HepG2 (cell line): ENCODE data around the gene CFAP54. TPM values are rescaled to one million over a fixed set of nuclear protein-coding genes. Genes with fewer than 3 reads are reported as not detected.

Experiments
- ADNP ChIP-seq: sonication (generic); formaldehyde crosslinking; IDR thresholded peaks from 2 replicates; pipeline ENCODE4 v1.4.0; 2020; ENCODE audit warnings: missing genetic modification reagents
- ARID2 ChIP-seq: sonication (generic); formaldehyde crosslinking; IDR thresholded peaks from 2 replicates; pipeline ENCODE4 v1.8.1; 2022; ENCODE audit warnings: mild to moderate bottlenecking, missing genetic modification reagents, borderline replicate concordance
- CCDC6 ChIP-seq: sonication (generic); formaldehyde crosslinking; IDR thresholded peaks from 2 replicates; pipeline ENCODE4 v1.8.1; 2022; ENCODE audit warnings: mild to moderate bottlenecking, missing genetic modification reagents, moderate library complexity
- FOXC1 ChIP-seq: sonication (generic); formaldehyde crosslinking; IDR thresholded peaks from 2 replicates; pipeline ENCODE4 v1.8.0; 2022; ENCODE audit warnings: mild to moderate bottlenecking, missing genetic modification reagents, borderline replicate concordance
- HMGXB3 ChIP-seq: sonication (generic); formaldehyde crosslinking; IDR thresholded peaks from 2 replicates; pipeline ENCODE4 v1.4.0; 2020; ENCODE audit warnings: missing genetic modification reagents, borderline replicate concordance
- PPARG ChIP-seq: conservative IDR thresholded peaks from 2 replicates; pipeline ENCODE4 v1.6.1; 2016; ENCODE audit warnings: missing biosample characterization, missing genetic modification reagents
- SP2 ChIP-seq: sonication (generic); formaldehyde crosslinking; IDR thresholded peaks from 2 replicates; pipeline ENCODE4 v1.5.1; 2020; ENCODE audit warnings: mild to moderate bottlenecking, missing genetic modification reagents
- TGIF2 ChIP-seq: IDR thresholded peaks from 2 replicates; pipeline ENCODE4 v1.6.1; 2016; ENCODE audit warnings: control low read depth, missing compliant biosample characterization
- ZBTB7A ChIP-seq: sonication (generic); formaldehyde crosslinking; IDR thresholded peaks from 2 replicates; pipeline ENCODE4 v1.8.0; 2022; ENCODE audit warnings: mild to moderate bottlenecking, missing genetic modification reagents
- ZNF367 ChIP-seq: sonication (generic); formaldehyde crosslinking; IDR thresholded peaks from 2 replicates; pipeline ENCODE4 v1.4.0; 2020; ENCODE audit warnings: missing genetic modification reagents, borderline replicate concordance
- ZNF407 ChIP-seq: sonication (generic); formaldehyde crosslinking; IDR thresholded peaks from one replicate; pipeline ENCODE4 v1.5.1; 2020; ENCODE audit warnings: mild to moderate bottlenecking, missing genetic modification reagents; ENCODE audit errors: not compliant biosample characterization
- ZNF549 ChIP-seq: sonication (generic); formaldehyde crosslinking; IDR thresholded peaks from 2 replicates; pipeline ENCODE4 v1.5.0; 2020; ENCODE audit warnings: missing genetic modification reagents
- ZNF580 ChIP-seq: IDR thresholded peaks from 2 replicates; pipeline ENCODE4 v1.6.1; 2016; ENCODE audit warnings: low read depth, borderline replicate concordance
- ZNF710 ChIP-seq: sonication (generic); formaldehyde crosslinking; IDR thresholded peaks from 2 replicates; pipeline ENCODE4 v1.5.0; 2020; ENCODE audit warnings: mild to moderate bottlenecking, missing genetic modification reagents, borderline replicate concordance
- ZSCAN30 ChIP-seq: sonication (generic); formaldehyde crosslinking; IDR thresholded peaks from 2 replicates; pipeline ENCODE4 v1.5.0; 2020; ENCODE audit warnings: mild to moderate bottlenecking, missing genetic modification reagents
- polyA plus RNA-seq, 8 experiments: library from polyadenylated mRNA; depleted of rRNA in 3 of 8; stranded (reverse) in 7 of 8; unstranded in 1 of 8; fragments of >200 nt; fragmentation: Illumina TruSeq in 4 of 8; extraction: Trizol in 4 of 8; gene quantifications; 2 replicates each; pipeline versions ENCODE4 v1.2.1 to v1.2.3, GENCODE V29; 2011 to 2016; ENCODE audit warnings: low read depth in 4 of 8, missing spikeins in 1 of 8, mixed read lengths in 1 of 8; ENCODE audit not compliant: insufficient read depth in 1 of 8
- total RNA-seq, 5 experiments: library from RNA; depleted of rRNA; stranded (reverse); fragments of >200 nt; fragmentation: Illumina TruSeq; extraction: Trizol; gene quantifications; 2 replicates each; pipeline ENCODE4 v1.2.3, GENCODE V29; 2016; ENCODE audit warnings: low read depth in 1 of 5

Gene CFAP54
- total and polyA plus RNA-seq, 2 of the 13 experiments (the other 11 are each of a cell fraction or from before 2014, with no cell fraction given), result not detected

- TF ChIP-seq ARID2 (CRISPR knock-in tag) (no peak), ZNF710 (CRISPR knock-in tag) (no peak), ZBTB7A (CRISPR knock-in tag) (no peak), FOXC1 (CRISPR knock-in tag) (no peak; the same call in 1 of the 2 replicates), ZNF367 (CRISPR knock-in tag) (no peak), HMGXB3 (CRISPR knock-in tag) (no peak), PPARG (no peak), ZNF580 (CRISPR knock-in tag) (peak; percentile 45; the same call in 1 of the 2 replicates), ZNF407 (CRISPR knock-in tag) (peak; percentile 67), ZSCAN30 (no peak), ZNF549 (CRISPR knock-in tag) (no peak), CCDC6 (CRISPR knock-in tag) (no peak), SP2 (CRISPR knock-in tag) (no peak), ADNP (CRISPR knock-in tag) (no peak), TGIF2 (CRISPR knock-in tag) (no peak)
These were observed at the start of gene CFAP54 (continued) for GRCh38 chr12:96489392-96490056.
